Measurements from ENCODE around the gene ZSCAN32.
A peak's percentile ranks its signal among the peaks of the same experiment; 100 is the strongest.

Gene ZSCAN32

GRCh38 chr16:3400779-3401688 lies at the start of gene ZSCAN32, which contains the start of gene ZNF174:
ZSCAN32 (minus strand) TSS chr16:3401004; CDS start chr16:3397557, 3,447 bp downstream.
ZNF174 (plus strand) TSS chr16:3401215; CDS start chr16:3402005, 790 bp downstream.
- DNase-seq (ENCODE audit: low read depth), result peak; percentile 100

- DNase-seq (ENCODE audit: low read depth), result peak; percentile 84
Measured at GRCh38 chr16:3444032-3444388, 43.2 kb upstream of the ZSCAN32 start.

- peak; percentile 93 for DNase-seq (ENCODE audit: low read depth)
Measured at GRCh38 chr16:3443108-3444031, 42.6 kb upstream of the ZSCAN32 start, which contains the start of the genes NAA60 and ZNF597. NAA60 (plus strand) TSS chr16:3443680; CDS start chr16:3476228, 32,548 bp downstream. ZNF597 (minus strand) TSS chr16:3443504; CDS start chr16:3443153, 351 bp downstream.

GRCh38 chr16:3439637-3440036 lies 38.8 kb upstream of the ZSCAN32 start:
- DNase-seq (ENCODE audit: low read depth), result no peak

GRCh38 chr16:3434373-3434772 lies 33.6 kb upstream of the ZSCAN32 start:
- no peak for DNase-seq (ENCODE audit: low read depth)

- DNase-seq (ENCODE audit: low read depth), result peak; percentile 52
Measured at GRCh38 chr16:3431779-3432219, 31.0 kb upstream of the ZSCAN32 start.

GRCh38 chr16:3413730-3414379 lies 13.1 kb upstream of the ZSCAN32 start:
- no peak for DNase-seq (ENCODE audit: low read depth)

GRCh38 chr16:3408561-3409197 lies 7.9 kb upstream of the ZSCAN32 start:
- DNase-seq (ENCODE audit: low read depth), result no peak

- DNase-seq (ENCODE audit: low read depth), result peak; percentile 31
Measured at GRCh38 chr16:3401719-3402397, 1.1 kb upstream of the ZSCAN32 start.

GRCh38 chr16:3400446-3400778 lies 392 bp downstream of the ZSCAN32 start:
- DNase-seq (ENCODE audit: low read depth), result no peak

- DNase-seq (ENCODE audit: low read depth), result no peak
Measured at GRCh38 chr16:3389663-3390338, 11.0 kb downstream of the ZSCAN32 start.

- DNase-seq (ENCODE audit: low read depth), result no peak
Measured at GRCh38 chr16:3388325-3388724, 12.5 kb downstream of the ZSCAN32 start.

GRCh38 chr16:3383045-3383448 lies 17.8 kb downstream of the ZSCAN32 start:
- no peak for DNase-seq (ENCODE audit: low read depth)

- no peak for DNase-seq (ENCODE audit: low read depth)
Measured at GRCh38 chr16:3377917-3378316, 22.9 kb downstream of the ZSCAN32 start.

- DNase-seq (ENCODE audit: low read depth), result no peak
Measured at GRCh38 chr16:3375680-3376079, 25.1 kb downstream of the ZSCAN32 start.

GRCh38 chr16:3369073-3369472 lies 31.7 kb downstream of the ZSCAN32 start:
- DNase-seq (ENCODE audit: low read depth), result no peak

GRCh38 chr16:3364774-3365427 lies 35.9 kb downstream of the ZSCAN32 start:
- DNase-seq (ENCODE audit: low read depth), result peak; percentile 97

- DNase-seq (ENCODE audit: low read depth), result no peak
Measured at GRCh38 chr16:3363793-3364192, 37.0 kb downstream of the ZSCAN32 start.

- no peak for DNase-seq (ENCODE audit: low read depth)
Measured at GRCh38 chr16:3362931-3363330, 37.9 kb downstream of the ZSCAN32 start.

GRCh38 chr16:3358871-3359270 lies 41.9 kb downstream of the ZSCAN32 start:
- peak; percentile 3 for DNase-seq (ENCODE audit: low read depth)
